ENCODE results near the gene ACYP1.

DNA sequence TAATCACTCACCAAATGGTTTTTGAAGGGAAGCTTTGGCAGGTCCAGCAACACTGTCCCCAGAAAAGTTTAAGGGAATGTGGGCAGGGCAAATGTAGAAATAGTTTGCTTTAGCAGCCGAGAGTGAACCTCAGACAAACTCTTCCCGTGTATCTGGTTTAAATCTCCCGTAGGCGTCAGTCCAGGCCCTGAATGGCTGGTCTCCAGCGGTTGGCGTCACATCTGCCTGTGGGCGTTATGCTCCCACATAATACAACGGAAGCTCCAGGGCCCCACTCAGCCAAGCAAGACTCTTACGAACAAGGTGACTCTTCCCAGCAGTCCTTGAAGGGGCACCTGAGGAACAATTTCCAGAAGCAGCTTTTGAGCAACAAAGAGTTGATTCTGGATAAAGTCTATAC, 6.6 kb upstream of the ACYP1 start:
- TF ChIP-seq CTCF (conservative IDR thresholded peaks at IDR 0.05 in 1 of 2, IDR thresholded peaks at IDR 0.05 in 1 of 2; ENCODE audit: extremely low read depth in 1 of 2, insufficient read depth in 1 of 2, low read depth in 1 of 2, low read length in 2 of 2) (no peak), EZH2 (IDR thresholded peaks at IDR 0.05; ENCODE audit: borderline replicate concordance, low read length) (no peak)

All from mammary epithelial cell (primary cell).